Epithelial cell of proximal tubule (primary cell): ENCODE data around the gene P2RX2. TPM values are rescaled to one million over a fixed set of nuclear protein-coding genes. Genes with fewer than 3 reads are reported as not detected.

Experiments
- DNase-seq: peaks from one replicate; pipeline ENCODE4 v3.0.0-alpha.2; 2011; ENCODE audit warnings: low read depth
- H3K4me3 ChIP-seq: 2 replicates; pipeline ENCODE4 v1.5.1; 2011; ENCODE audit warnings: low read depth, mild to moderate bottlenecking, low read length
- CTCF ChIP-seq: conservative IDR thresholded peaks from 2 replicates; pipeline ENCODE4 v1.5.1; 2012; ENCODE audit warnings: low read depth, mild to moderate bottlenecking, low read length
- total RNA-seq: library from RNA; depleted of rRNA; stranded (reverse); fragments of >200 nt; gene quantifications from 2 replicates; pipeline ENCODE4 v1.2.3, GENCODE V29; 2015

Gene P2RX2
- total RNA-seq, 1 donor from 2014 or later = not detected

DNA sequence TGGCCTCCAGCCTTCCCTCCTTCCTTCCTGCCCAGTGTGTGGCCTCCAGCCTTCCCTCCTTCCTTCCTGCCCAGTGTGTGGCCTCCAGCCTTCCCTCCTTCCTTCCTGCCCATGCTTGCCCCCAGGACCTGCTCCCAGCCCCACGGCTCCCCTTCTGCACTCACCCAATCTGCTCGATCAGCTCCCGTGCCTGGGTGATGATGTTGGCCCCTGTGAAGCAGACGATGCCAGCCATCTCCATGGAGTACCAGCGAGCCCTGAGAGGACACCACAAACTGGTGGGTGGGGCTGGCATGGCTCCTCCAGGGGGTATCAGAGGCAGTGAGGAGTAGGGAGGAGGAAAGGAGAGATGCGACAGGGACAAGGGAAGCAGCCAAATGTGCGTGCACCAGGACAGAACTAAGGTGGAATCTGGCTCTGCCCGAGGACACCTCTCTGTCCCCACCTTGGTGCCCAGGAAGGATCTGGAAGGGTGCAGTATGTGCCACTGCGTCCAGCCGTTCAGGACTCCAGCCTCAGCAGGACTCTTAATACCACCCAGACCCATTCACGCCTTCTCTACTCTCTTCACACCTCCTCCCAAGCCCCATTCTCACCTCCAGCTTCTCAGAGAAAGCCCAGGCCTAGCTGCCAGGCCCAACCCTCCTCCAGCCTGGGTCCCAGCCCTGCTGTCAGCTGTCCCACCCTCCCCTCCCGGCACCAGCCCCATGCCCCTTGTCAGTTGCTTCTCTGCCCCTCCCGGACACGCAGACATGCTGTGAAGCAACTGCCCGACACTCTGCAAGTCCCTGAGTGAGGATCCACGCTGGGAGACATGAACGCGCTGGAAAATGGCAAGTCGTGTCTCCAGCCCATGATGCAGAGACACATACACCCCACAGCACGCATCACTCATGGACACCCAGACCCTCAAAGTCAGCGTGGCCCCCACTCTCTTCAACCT, 45.9 kb downstream of the P2RX2 start:
- no peak for TF ChIP-seq CTCF
- no peak for DNase-seq

DNA sequence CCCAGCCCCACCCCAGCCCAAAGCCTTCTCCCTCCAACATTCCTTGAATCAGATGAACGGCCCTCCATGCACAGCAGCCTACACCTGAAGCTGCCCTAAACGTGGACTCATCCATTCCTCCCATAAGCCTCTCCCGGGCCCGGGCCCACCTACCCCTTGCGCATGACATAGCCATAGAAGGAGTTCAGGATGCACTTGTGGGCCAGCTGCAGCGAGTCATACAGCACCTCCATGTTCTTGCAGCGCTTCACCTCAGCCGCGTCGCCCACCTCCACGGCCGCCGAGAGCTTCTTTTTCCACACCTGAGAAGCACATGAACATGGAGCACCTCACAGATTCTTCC, 46.5 kb downstream of the P2RX2 start:
- H3K4me3 ChIP-seq = no peak overlapping the region
- no peak for TF ChIP-seq CTCF
- no peak for DNase-seq

More for the DNA sequence above, 45.9 kb downstream of the P2RX2 start:
- H3K4me3 ChIP-seq = no peak overlapping the region

DNA sequence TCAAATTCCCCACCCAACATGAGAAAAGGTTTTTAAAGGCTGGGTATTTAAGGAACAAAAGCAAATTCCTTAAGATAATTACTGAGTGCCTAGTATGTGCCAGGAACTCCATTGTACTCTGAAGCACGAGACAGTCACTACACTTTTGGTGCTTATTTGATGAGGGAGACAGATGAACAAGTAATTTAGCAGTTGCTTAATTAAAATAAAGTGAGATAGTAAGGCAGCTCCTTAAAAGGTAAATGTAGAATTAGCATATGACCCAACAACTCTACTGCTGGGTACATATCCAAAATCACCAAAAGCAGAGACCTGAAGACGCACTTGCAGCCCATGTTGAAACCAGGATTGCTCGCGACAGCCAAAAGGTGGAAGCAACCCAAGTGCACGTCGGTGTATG, 47.2 kb downstream of the P2RX2 start:
- no peak for TF ChIP-seq CTCF
- DNase-seq = no peak

GRCh38 chr12:132668191-132669088, 49.9 kb downstream of the P2RX2 start:
- TF ChIP-seq CTCF = no peak
- DNase-seq = no peak

More for the DNA sequence above, 47.2 kb downstream of the P2RX2 start:
- no peak overlapping the region for H3K4me3 ChIP-seq

GRCh38 chr12:132669166-132669879, 50.7 kb downstream of the P2RX2 start:
- H3K4me3 ChIP-seq = no peak overlapping the region
- no peak for DNase-seq
- no peak for TF ChIP-seq CTCF

More at GRCh38 chr12:132668191-132669088, 49.9 kb downstream of the P2RX2 start:
- no peak overlapping the region for H3K4me3 ChIP-seq

Other genes with a start within 250 kb of the P2RX2 start
- 57.4 and 95.9 TPM in 2 replicates for gene FBRSL1, start 128.6 kb upstream of the P2RX2 start, total RNA-seq
- not detected in 2 replicates for gene LRCOL1, start 8.2 kb upstream of the P2RX2 start, total RNA-seq
- gene POLE, start 68.6 kb downstream of the P2RX2 start, total RNA-seq = 35.9 and 37.9 TPM in 2 replicates
- 48.9 and 55.1 TPM in 2 replicates for gene PXMP2, start 68.8 kb downstream of the P2RX2 start, total RNA-seq
- gene PGAM5, start 92.1 kb downstream of the P2RX2 start, total RNA-seq = 75.0 and 124 TPM in 2 replicates
- 100 and 111 TPM in 2 replicates for gene ANKLE2, start 143.1 kb downstream of the P2RX2 start, total RNA-seq
- gene GOLGA3, start 210.1 kb downstream of the P2RX2 start, total RNA-seq = 46.0 TPM in 2 replicates